T-helper 2 cell (primary cell): ENCODE data around the gene PHACTR1.
A peak's percentile ranks its signal among the peaks of the same experiment; 100 is the strongest.
"Not testable (repeated sequence)": the region's sequence is repeated elsewhere in the genome, so short reads cannot be mapped to it uniquely, and the experiment has no call there.

Source experiments
- DNase-seq, 5 experiments: peaks; one replicate each; pipeline versions ENCODE4 v3.0.0 to v3.0.0-alpha.2; 2012 to 2022

The PHACTR1 gene

GRCh38 chr6:13120483-13121482 is 404.2 kb downstream of the PHACTR1 start:
- DNase-seq: no peak

- no peak for DNase-seq
Observed at GRCh38 chr6:13124131-13124530, 407.6 kb downstream of the PHACTR1 start.

GRCh38 chr6:13125841-13126240 is 409.3 kb downstream of the PHACTR1 start:
- no peak for DNase-seq

- no peak for DNase-seq
Observed at GRCh38 chr6:13131935-13132661, 415.5 kb downstream of the PHACTR1 start.

GRCh38 chr6:13133894-13134293 is 417.3 kb downstream of the PHACTR1 start:
- not testable (repeated sequence) for DNase-seq

GRCh38 chr6:13135152-13135551 is 418.6 kb downstream of the PHACTR1 start:
- DNase-seq: no peak

GRCh38 chr6:13139119-13139518 is 422.6 kb downstream of the PHACTR1 start:
- DNase-seq: no peak

- no peak for DNase-seq
Observed at GRCh38 chr6:13140980-13141379, 424.4 kb downstream of the PHACTR1 start.

- DNase-seq: no peak
Observed at GRCh38 chr6:13141387-13141786, 424.8 kb downstream of the PHACTR1 start.

DNA sequence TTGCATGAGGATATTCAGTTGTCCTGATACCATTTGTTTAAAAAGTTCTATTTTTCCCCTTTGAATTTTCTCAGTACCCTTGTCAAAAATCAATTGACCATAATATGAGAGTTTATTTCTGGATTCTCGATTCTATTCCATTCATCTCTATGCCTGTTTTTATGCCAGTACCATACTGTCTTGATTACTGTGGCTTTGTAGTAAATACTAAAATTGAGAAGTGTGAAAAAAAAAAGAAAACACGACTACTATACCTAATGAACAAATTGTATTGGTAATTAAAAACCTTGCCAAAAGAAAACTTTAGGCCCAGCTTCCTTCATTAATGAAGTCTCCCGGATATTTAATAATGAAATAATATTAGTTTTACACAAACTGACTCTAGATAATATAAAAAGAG is 426.0 kb downstream of the PHACTR1 start:
- DNase-seq: no peak

DNA sequence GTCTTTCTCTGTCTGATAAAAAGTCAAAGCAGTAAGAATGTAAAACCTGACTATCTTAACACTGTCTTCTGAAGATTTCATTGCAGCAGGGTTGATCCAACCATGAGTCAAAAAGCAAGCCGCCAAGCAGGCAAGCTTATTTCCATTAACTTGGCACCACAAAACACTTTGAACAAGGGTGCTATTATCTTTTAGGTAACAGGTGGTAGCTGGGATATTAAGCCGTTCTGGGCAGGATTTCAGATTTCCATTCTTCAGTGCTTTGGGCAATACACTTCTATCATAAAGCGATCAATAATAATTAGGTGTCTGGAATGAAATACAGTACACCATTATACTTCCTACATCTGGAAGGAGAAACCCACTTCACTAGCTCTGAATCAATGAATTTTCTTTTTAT is 429.9 kb downstream of the PHACTR1 start:
- DNase-seq: no peak

DNA sequence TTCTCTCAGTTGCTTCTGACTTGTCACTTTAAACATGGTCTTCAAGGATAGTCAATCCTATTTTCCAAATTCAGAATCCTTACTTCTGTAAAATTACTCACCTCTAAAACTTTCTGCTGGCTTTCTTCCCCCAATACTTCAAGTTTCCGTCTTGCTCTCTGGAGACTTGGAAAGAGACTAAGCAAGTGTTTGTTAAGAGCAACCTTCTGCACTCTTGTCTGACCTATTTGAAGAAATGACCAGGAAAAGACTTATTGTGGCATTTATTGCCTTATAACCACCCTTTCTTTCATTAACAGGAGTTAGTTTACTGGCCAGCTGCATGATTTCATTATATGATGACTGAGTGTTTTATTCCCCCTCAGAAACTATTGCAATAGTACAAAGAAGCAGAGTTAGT is 430.8 kb downstream of the PHACTR1 start:
- DNase-seq: no peak

GRCh38 chr6:13147782-13148181 is 431.2 kb downstream of the PHACTR1 start:
- no peak for DNase-seq

GRCh38 chr6:13152764-13153163 is 436.2 kb downstream of the PHACTR1 start:
- no peak for DNase-seq

- no peak for DNase-seq
Observed at GRCh38 chr6:13156381-13156780, 439.8 kb downstream of the PHACTR1 start.

GRCh38 chr6:13157293-13157692 is 440.7 kb downstream of the PHACTR1 start:
- DNase-seq: no peak

DNA sequence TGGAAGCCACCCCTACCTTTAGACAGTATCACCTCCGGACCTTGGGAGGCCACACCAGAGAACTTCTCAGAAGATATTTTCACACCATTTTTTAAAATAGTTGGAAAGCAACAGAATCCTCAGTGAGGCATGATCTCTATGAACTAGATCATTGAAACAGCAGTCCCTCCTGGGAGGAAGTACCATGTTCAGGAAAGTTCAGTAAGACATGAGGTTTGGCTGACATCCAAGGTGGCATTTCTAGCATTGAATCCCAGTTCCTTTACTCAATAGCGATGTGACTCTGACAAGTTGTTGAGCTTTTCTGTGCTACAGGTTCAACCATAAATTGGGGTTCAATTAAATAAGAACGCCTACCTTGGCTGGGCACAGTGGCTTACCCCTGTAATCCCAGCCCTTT is 442.7 kb downstream of the PHACTR1 start:
- DNase-seq: no peak

DNA sequence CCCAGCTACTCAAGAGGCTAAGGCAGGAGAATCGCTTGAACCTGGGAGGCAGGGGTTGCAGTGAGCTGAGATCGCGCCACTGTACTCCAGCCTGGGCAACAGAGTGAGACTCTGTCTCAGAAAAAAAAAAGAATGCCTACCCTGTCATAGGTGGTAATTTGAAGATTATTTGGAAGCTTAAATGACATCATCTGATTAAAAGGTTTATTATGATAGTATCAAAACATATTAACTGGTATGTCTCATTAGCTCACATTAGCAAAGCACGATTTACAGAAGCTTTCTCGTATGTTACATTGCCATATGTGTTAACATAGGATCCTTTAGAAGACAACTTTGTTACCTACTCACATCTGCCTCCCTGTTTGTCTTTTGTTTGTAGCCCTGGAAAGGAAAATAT is 443.3 kb downstream of the PHACTR1 start:
- not testable (repeated sequence) for DNase-seq

- peak in 1 of 5 experiments; percentile 30 for DNase-seq
Observed at GRCh38 chr6:13163161-13163944, 446.8 kb downstream of the PHACTR1 start.

- DNase-seq: no peak
Observed at GRCh38 chr6:13164291-13164690, 447.7 kb downstream of the PHACTR1 start.

GRCh38 chr6:13165502-13166172 is 449.1 kb downstream of the PHACTR1 start:
- no peak for DNase-seq

DNA sequence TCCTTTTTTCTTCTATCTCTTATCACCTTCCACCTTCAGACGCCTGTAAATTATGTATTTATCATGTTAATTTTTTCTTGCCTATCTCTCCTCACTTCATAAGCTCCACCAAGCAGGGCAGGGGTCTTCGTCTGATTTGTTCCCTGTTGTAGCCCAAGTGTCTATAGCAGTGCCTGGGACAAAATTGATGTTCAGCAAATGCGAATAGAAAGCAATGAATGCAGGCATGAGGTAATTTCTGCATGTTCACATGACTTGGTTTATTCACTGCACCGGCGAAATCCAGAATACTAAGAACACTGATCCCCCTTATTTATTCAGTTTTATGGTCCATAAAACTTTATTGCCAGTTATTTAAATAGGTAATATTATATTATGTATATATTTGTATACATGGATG is 449.7 kb downstream of the PHACTR1 start:
- DNase-seq: no peak
